22Rv1 (cell line): ENCODE measurements around the gene PPP1R14B.

Experiments used
- ZFX ChIP-seq: fragments of 450-650 bp; IDR thresholded peaks from 2 replicates; pipeline ENCODE4 v1.6.1; 2017; ENCODE audit warnings: antibody characterized with exemption, borderline replicate concordance
- TF ChIP-seq, protein P1 (sequence below): fragments of 450-650 bp; IDR thresholded peaks from 2 replicates; pipeline ENCODE4 v1.5.1; 2017; ENCODE audit warnings: mild to moderate bottlenecking

DNA sequence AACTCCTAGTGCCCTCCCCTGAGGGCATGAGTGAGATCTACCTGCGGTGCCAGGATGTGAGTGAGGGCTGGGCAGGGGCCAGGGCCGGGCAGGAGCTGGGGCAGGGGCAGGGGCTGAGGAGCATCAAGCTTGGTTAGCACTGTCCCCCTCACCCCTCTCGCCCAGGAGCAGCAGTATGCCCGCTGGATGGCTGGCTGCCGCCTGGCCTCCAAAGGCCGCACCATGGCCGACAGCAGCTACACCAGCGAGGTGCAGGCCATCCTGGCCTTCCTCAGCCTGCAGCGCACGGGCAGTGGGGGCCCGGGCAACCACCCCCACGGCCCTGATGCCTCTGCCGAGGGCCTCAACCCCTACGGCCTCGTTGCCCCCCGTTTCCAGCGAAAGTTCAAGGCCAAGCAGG lies 26.5 kb downstream of the PPP1R14B start:
- TF ChIP-seq, protein P1, sequence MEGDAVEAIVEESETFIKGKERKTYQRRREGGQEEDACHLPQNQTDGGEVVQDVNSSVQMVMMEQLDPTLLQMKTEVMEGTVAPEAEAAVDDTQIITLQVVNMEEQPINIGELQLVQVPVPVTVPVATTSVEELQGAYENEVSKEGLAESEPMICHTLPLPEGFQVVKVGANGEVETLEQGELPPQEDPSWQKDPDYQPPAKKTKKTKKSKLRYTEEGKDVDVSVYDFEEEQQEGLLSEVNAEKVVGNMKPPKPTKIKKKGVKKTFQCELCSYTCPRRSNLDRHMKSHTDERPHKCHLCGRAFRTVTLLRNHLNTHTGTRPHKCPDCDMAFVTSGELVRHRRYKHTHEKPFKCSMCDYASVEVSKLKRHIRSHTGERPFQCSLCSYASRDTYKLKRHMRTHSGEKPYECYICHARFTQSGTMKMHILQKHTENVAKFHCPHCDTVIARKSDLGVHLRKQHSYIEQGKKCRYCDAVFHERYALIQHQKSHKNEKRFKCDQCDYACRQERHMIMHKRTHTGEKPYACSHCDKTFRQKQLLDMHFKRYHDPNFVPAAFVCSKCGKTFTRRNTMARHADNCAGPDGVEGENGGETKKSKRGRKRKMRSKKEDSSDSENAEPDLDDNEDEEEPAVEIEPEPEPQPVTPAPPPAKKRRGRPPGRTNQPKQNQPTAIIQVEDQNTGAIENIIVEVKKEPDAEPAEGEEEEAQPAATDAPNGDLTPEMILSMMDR = no peak
- TF ChIP-seq ZFX = no peak
